Upper lobe of left lung (tissue), 6 donors: ENCODE results near the gene R3HDM1. TPM values are rescaled to one million over a fixed set of nuclear protein-coding genes. Genes with fewer than 3 reads are reported as not detected.

Experiments used
- ATAC-seq, 2 donors: fragments of 200-7000 bp; cut with Tn5 transposase; one replicate each; pipeline ENCODE4 v1.9.1; 2022; ENCODE audit warnings: mild to moderate bottlenecking in 2 of 2, moderate library complexity in 2 of 2; ENCODE audit not compliant: low FRiP score in 2 of 2
- DNase-seq, 2 donors: peaks; one replicate each; pipeline ENCODE4 v3.0.0-alpha.2; 2019 to 2020
- H3K27ac ChIP-seq, 4 donors: fragments of 200-600 bp; sonication (generic); one replicate each; pipeline ENCODE4 v1.5.1; 2016 to 2019
- H3K27me3 ChIP-seq, 4 donors: fragments of 200-600 bp; sonication (generic); one replicate each; pipeline ENCODE4 v1.5.1; 2017 to 2019
- H3K36me3 ChIP-seq, 4 donors: fragments of 200-600 bp; sonication (generic); one replicate each; pipeline ENCODE4 v1.5.1; 2016 to 2019
- H3K4me1 ChIP-seq, 4 donors: fragments of 200-600 bp; sonication (generic); one replicate each; pipeline ENCODE4 v1.5.1; 2018 to 2019
- H3K4me3 ChIP-seq, 4 donors: fragments of 200-600 bp; sonication (generic); one replicate each; pipeline ENCODE4 v1.5.1; 2017 to 2019; ENCODE audit warnings: mild to moderate bottlenecking in 2 of 4, moderate library complexity in 1 of 4
- H3K9me3 ChIP-seq, 4 donors: fragments of 200-600 bp; sonication (generic); one replicate each; pipeline ENCODE4 v1.5.1; 2018 to 2019
- CTCF ChIP-seq, 6 experiments: fragments of 450-650 bp in 4 of 6; fragments of 200-600 bp in 2 of 6; sonication (generic) in 2 of 6; IDR thresholded peaks; one replicate each; pipeline ENCODE4 v1.5.1; 2016 to 2019; ENCODE audit warnings: antibody characterized with exemption in 6 of 6
- EP300 ChIP-seq, 4 donors: sonication (generic); formaldehyde crosslinking; IDR thresholded peaks; one replicate each; pipeline ENCODE4 v1.5.1; 2017; ENCODE audit warnings: antibody characterized with exemption in 4 of 4, control low read depth in 2 of 4
- POLR2A ChIP-seq, 4 donors: fragments of 450-650 bp; IDR thresholded peaks; one replicate each; pipeline ENCODE4 v1.5.1; 2016 to 2017; ENCODE audit warnings: antibody characterized with exemption in 4 of 4, mild to moderate bottlenecking in 2 of 4
- POLR2AphosphoS5 ChIP-seq, 2 donors: sonication (generic); formaldehyde crosslinking; IDR thresholded peaks; one replicate each; pipeline ENCODE4 v1.5.1; 2017; ENCODE audit warnings: antibody characterized with exemption in 2 of 2
- WGBS, 2 donors: methylation state at CpG; one replicate each; pipeline ENCODE4 v1.1.5; 2017 to 2018; 5-methylcytosine and 5-hydroxymethylcytosine counted together
- total RNA-seq, 6 donors: library from RNA; depleted of rRNA in 4 of 6; stranded (reverse); fragments of >200 nt in 4 of 6; gene quantifications; one replicate each; pipeline versions ENCODE4 v1.1.0 to v1.2.1, GENCODE V29; 2016 to 2021
- donor health status: DM: no; HTN: no; CAD: no; lungs with moderate emphysema.
- donor health status: DM: no; HTN: yes; CAD: no; lungs with severe emphysema.

Gene R3HDM1
- total RNA-seq, 6 donors from 2014 or later = 9.0 to 43.0 (median 16.2) TPM

DNA sequence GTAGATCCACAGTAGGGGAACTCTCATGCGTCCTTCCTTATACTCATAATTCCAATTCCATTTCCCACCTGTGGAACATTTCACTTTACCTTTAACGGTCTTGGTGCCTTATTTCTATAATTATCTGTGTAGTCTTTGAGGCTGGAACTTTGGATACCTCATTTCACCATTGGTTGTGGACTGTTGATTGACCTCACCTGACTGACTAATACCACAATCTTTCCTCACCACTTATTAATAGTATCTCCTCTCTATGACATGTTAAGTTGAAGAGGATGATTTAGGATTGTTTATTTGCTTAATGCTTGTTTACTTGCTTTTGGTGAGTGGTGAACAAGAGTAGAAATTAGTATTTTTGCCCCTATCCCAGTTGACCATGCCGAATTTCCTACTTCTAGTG is 50.0 kb downstream of the R3HDM1 start:
- DNase-seq = no peak
- no peak overlapping the region for H3K4me3 ChIP-seq
- no peak for ATAC-seq
- H3K9me3 ChIP-seq = no peaks in the 10 kb centered on the region
- no peak for TF ChIP-seq POLR2A (IDR thresholded peaks at IDR 0.05)
- TF ChIP-seq CTCF (IDR thresholded peaks at IDR 0.05) = no peak
- TF ChIP-seq EP300 (IDR thresholded peaks at IDR 0.05) = no peak
- TF ChIP-seq POLR2AphosphoS5 (IDR thresholded peaks at IDR 0.05) = no peak
- 95 to 100% methylated on average over 3 of the region's 3 CpGs for WGBS, 2 donors
- no peaks in the 10 kb centered on the region for H3K27me3 ChIP-seq
- no peaks in the 10 kb centered on the region for H3K4me1 ChIP-seq
- H3K27ac ChIP-seq = no peak overlapping the region
- no peaks in the 10 kb centered on the region for H3K36me3 ChIP-seq

DNA sequence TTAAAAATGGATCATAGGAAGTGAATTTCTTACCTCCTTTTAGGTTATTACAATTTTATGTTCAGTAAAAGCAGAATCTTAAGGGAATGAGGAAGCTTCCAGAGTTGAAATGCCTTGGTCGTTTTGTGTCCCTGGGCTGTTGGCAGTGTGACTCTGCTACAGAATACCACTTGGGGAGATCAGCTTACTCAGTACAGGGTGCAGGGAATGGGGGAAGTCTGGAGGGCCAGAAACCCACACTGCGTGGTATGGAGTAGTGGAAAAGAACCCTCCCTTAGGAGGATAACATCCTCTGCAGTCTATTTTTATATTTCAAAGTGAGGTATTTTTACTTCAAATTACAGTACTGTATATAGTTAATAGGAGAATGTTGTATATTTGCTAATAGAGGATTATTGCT is 51.1 kb downstream of the R3HDM1 start:
- no peaks in the 10 kb centered on the region for H3K36me3 ChIP-seq
- no peaks in the 10 kb centered on the region for H3K4me1 ChIP-seq
- no peaks in the 10 kb centered on the region for H3K9me3 ChIP-seq
- no peak overlapping the region for H3K27ac ChIP-seq
- DNase-seq (no peak), ATAC-seq (no peak)
- no peak for TF ChIP-seq CTCF (IDR thresholded peaks at IDR 0.05)
- no peak for TF ChIP-seq EP300 (IDR thresholded peaks at IDR 0.05)
- no peak for TF ChIP-seq POLR2AphosphoS5 (IDR thresholded peaks at IDR 0.05)
- TF ChIP-seq POLR2A (IDR thresholded peaks at IDR 0.05) = no peak
- no peak overlapping the region for H3K4me3 ChIP-seq
- WGBS, 2 donors = 62 to 70% methylated on average over 2 of the region's 2 CpGs
- H3K27me3 ChIP-seq = no peaks in the 10 kb centered on the region

GRCh38 chr2:135585586-135585985 is 54.3 kb downstream of the R3HDM1 start:
- Histone ChIP-seq H3K4me1 (no peaks in the 10 kb centered on the region), H3K4me3 (no peak overlapping the region), H3K9me3 (no peaks in the 10 kb centered on the region), H3K27ac (no peak overlapping the region), H3K36me3 (no peaks in the 10 kb centered on the region), H3K27me3 (no peaks in the 10 kb centered on the region)
- no peak for ATAC-seq
- no peak for DNase-seq
- TF ChIP-seq POLR2AphosphoS5 (IDR thresholded peaks at IDR 0.05) (no peak), EP300 (IDR thresholded peaks at IDR 0.05) (no peak), POLR2A (IDR thresholded peaks at IDR 0.05) (no peak), CTCF (IDR thresholded peaks at IDR 0.05) (no peak)
- 88 to 89% methylated on average over 2 of the region's 2 CpGs for WGBS, 2 donors

DNA sequence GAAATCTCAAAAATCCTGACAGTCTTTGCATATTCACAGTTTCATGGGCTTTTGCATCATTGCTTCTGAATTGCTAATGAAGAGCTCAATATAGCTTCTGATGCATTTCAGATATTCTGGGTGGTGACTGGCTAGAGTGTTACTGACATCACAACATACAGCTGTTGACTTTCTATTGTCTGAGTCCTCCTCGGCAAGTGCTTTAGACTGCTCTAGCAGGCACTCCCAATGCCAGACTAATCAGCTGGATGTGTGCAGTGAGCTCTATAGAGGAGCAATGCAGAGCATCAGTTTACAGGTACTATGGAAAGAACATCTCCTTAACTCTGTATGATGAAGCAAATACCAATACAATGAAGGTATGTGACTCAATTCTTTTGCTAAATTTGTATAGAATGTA is 54.9 kb downstream of the R3HDM1 start:
- Histone ChIP-seq H3K9me3 (no peaks in the 10 kb centered on the region), H3K27ac (no peak overlapping the region), H3K4me1 (no peaks in the 10 kb centered on the region), H3K36me3 (no peaks in the 10 kb centered on the region), H3K4me3 (no peak overlapping the region), H3K27me3 (no peaks in the 10 kb centered on the region)
- ATAC-seq = no peak
- no peak for DNase-seq
- TF ChIP-seq CTCF (IDR thresholded peaks at IDR 0.05) (no peak), POLR2AphosphoS5 (IDR thresholded peaks at IDR 0.05) (no peak), EP300 (IDR thresholded peaks at IDR 0.05) (no peak), POLR2A (IDR thresholded peaks at IDR 0.05) (no peak)
- 69 to 81% methylated on average over 1 of the region's 1 CpG for WGBS, 2 donors

- DNase-seq (no peak), ATAC-seq (no peak)
- Histone ChIP-seq H3K9me3 (peaks cover 0 to 8% (median 5%) of the 10 kb centered on the region in 4 donors), H3K4me3 (no peak overlapping the region), H3K36me3 (no peaks in the 10 kb centered on the region), H3K4me1 (no peaks in the 10 kb centered on the region), H3K27ac (no peak overlapping the region), H3K27me3 (no peaks in the 10 kb centered on the region)
- TF ChIP-seq POLR2A (IDR thresholded peaks at IDR 0.05) (no peak), EP300 (IDR thresholded peaks at IDR 0.05) (no peak), CTCF (IDR thresholded peaks at IDR 0.05) (no peak), POLR2AphosphoS5 (IDR thresholded peaks at IDR 0.05) (no peak)
- WGBS, 2 donors = 93 to 98% methylated on average over 1 of the region's 1 CpG
Measured at GRCh38 chr2:135587958-135588357, 56.7 kb downstream of the R3HDM1 start.
